Measurements from ENCODE around the gene DCP2.

DNA sequence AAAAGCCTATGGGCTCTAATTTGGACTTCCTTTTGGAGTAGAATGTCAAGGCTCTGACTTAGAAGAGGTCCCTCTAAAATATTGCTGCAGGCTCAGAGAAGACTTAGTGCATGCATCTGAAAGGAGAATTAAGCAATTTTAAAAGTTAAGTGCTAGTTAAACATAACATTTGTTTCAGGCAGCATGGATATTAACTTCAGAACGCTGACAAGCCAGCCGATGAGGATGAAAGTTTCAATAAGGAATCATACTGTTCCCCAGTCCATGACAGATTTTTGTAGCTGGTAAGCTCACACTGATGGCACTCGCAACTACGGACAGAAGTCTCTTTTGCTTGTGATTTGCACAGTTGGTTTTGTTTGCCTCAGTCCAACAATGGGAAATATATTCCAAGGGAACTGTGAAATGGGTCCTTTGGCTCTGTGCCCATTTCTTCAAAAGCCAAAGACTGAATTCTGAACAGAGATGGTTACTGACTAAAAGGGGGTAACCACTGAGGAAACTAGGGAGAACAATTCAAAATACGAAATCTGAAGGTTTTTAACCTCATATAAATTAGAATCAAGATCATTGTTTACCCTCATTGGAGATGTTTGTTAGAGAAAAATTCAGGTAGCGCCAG, 47.6 kb downstream of the DCP2 start:
- TF ChIP-seq, protein P1, sequence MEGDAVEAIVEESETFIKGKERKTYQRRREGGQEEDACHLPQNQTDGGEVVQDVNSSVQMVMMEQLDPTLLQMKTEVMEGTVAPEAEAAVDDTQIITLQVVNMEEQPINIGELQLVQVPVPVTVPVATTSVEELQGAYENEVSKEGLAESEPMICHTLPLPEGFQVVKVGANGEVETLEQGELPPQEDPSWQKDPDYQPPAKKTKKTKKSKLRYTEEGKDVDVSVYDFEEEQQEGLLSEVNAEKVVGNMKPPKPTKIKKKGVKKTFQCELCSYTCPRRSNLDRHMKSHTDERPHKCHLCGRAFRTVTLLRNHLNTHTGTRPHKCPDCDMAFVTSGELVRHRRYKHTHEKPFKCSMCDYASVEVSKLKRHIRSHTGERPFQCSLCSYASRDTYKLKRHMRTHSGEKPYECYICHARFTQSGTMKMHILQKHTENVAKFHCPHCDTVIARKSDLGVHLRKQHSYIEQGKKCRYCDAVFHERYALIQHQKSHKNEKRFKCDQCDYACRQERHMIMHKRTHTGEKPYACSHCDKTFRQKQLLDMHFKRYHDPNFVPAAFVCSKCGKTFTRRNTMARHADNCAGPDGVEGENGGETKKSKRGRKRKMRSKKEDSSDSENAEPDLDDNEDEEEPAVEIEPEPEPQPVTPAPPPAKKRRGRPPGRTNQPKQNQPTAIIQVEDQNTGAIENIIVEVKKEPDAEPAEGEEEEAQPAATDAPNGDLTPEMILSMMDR (conservative IDR thresholded peaks at IDR 0.05 in 1 of 2, IDR thresholded peaks at IDR 0.05 in 1 of 2; ENCODE audit: low read depth in 1 of 2, low read length in 2 of 2) = no peak
- TF ChIP-seq EZH2 (IDR thresholded peaks at IDR 0.05; ENCODE audit: low read length, missing control alignments) = no peak

Measured in fibroblast of lung (primary cell).